Hepatocyte (in vitro differentiated cells): ENCODE data around the gene CIC.

Experiments used
- EZH2 ChIP-seq: fragments of 200-600 bp; sonication (generic); IDR thresholded peaks from 2 replicates; pipeline ENCODE4 v1.6.1; 2016; ENCODE audit warnings: antibody characterized with exemption, mild to moderate bottlenecking, borderline replicate concordance
- EZH2phosphoT487 ChIP-seq: fragments of 200-600 bp; sonication (generic); IDR thresholded peaks from one replicate; pipeline ENCODE4 v1.6.1; 2018; ENCODE audit warnings: antibody characterized with exemption, mild to moderate bottlenecking, low read depth, moderate library complexity; ENCODE audit not compliant: unreplicated experiment, severe bottlenecking
- TF ChIP-seq, protein P1 (sequence below): fragments of 200-600 bp; sonication (generic); IDR thresholded peaks from 2 replicates; pipeline ENCODE4 v1.5.1; 2016; ENCODE audit warnings: antibody characterized with exemption, mild to moderate bottlenecking; ENCODE audit not compliant: poor library complexity

DNA sequence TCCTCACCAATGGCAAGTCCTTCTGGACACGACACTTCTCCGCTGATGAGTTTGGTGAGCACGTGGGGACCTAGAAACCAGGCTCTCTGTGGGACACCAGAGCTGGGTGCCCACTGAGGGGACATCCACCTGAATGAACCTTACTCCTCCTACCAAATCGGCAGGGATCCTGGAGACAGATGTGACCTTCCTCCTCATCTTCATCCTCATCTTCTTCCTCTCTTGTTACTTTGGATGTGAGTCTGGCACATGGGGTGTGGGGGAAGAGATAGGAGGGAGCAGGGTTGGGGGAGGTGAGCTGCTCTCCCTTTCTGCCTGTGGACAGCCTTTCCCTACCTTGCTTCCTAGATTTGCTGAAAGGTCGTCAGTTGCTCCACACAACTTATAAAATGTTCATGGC is 46.0 kb downstream of the CIC start:
- TF ChIP-seq, protein P1, sequence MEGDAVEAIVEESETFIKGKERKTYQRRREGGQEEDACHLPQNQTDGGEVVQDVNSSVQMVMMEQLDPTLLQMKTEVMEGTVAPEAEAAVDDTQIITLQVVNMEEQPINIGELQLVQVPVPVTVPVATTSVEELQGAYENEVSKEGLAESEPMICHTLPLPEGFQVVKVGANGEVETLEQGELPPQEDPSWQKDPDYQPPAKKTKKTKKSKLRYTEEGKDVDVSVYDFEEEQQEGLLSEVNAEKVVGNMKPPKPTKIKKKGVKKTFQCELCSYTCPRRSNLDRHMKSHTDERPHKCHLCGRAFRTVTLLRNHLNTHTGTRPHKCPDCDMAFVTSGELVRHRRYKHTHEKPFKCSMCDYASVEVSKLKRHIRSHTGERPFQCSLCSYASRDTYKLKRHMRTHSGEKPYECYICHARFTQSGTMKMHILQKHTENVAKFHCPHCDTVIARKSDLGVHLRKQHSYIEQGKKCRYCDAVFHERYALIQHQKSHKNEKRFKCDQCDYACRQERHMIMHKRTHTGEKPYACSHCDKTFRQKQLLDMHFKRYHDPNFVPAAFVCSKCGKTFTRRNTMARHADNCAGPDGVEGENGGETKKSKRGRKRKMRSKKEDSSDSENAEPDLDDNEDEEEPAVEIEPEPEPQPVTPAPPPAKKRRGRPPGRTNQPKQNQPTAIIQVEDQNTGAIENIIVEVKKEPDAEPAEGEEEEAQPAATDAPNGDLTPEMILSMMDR, result no peak
- TF ChIP-seq EZH2, result no peak
- no peak for TF ChIP-seq EZH2phosphoT487
